Spinal cord (tissue), 10 donors: Measurements from ENCODE around the gene COL9A3. TPM values are rescaled to one million over a fixed set of nuclear protein-coding genes. Genes with fewer than 3 reads are reported as not detected.

ENCODE experiments used
- DNase-seq, 6 donors: peaks; one replicate each; pipeline versions ENCODE4 v3.0.0 to v3.0.0-alpha.2; 2013 to 2015; ENCODE audit warnings: low spot score in 6 of 6, low read depth in 4 of 6
- H3K27ac ChIP-seq: one replicate; pipeline ENCODE4 v1.5.1; 2013; ENCODE audit warnings: low read depth, low read length, control low read depth
- H3K27me3 ChIP-seq: one replicate; pipeline ENCODE4 v1.6.1; 2013; ENCODE audit warnings: low read length; ENCODE audit not compliant: control insufficient read depth, insufficient read depth
- H3K36me3 ChIP-seq: one replicate; pipeline ENCODE4 v1.6.1; 2013; ENCODE audit warnings: low read length; ENCODE audit not compliant: control insufficient read depth, insufficient read depth
- H3K4me1 ChIP-seq: one replicate; pipeline ENCODE4 v1.6.1; 2013; ENCODE audit warnings: low read length; ENCODE audit not compliant: control insufficient read depth, insufficient read depth
- H3K4me3 ChIP-seq: one replicate; pipeline ENCODE4 v1.5.1; 2013; ENCODE audit warnings: low read depth, low read length, control low read depth
- H3K9me3 ChIP-seq: one replicate; pipeline ENCODE4 v1.6.1; 2013; ENCODE audit warnings: low read length; ENCODE audit not compliant: control insufficient read depth, insufficient read depth
- WGBS: methylation state at CpG from one replicate; pipeline ENCODE4 v1.1.5; 2013; ENCODE audit warnings: missing lambda C conversion rate; ENCODE audit not compliant: insufficient coverage; 5-methylcytosine and 5-hydroxymethylcytosine counted together
- polyA plus RNA-seq, 2 donors: library from polyadenylated mRNA; unstranded; fragments of 120-200 nt; gene quantifications; one replicate each; pipeline ENCODE4 v1.2.1, GENCODE V29; 2013; ENCODE audit not compliant: insufficient read length in 2 of 2
- total RNA-seq, 2 donors: library from RNA; depleted of rRNA in 1 of 2; stranded (reverse); fragments of 120-200 nt in 1 of 2; fragments of >200 nt in 1 of 2; gene quantifications; one replicate each; pipeline versions ENCODE4 v1.2.3 to v1.2.4, GENCODE V29; 2013 to 2014
- donor health status: healthy.

The COL9A3 gene
- total and polyA plus RNA-seq, 4 donors: 33.5 to 151 (median 57.4) TPM

DNA sequence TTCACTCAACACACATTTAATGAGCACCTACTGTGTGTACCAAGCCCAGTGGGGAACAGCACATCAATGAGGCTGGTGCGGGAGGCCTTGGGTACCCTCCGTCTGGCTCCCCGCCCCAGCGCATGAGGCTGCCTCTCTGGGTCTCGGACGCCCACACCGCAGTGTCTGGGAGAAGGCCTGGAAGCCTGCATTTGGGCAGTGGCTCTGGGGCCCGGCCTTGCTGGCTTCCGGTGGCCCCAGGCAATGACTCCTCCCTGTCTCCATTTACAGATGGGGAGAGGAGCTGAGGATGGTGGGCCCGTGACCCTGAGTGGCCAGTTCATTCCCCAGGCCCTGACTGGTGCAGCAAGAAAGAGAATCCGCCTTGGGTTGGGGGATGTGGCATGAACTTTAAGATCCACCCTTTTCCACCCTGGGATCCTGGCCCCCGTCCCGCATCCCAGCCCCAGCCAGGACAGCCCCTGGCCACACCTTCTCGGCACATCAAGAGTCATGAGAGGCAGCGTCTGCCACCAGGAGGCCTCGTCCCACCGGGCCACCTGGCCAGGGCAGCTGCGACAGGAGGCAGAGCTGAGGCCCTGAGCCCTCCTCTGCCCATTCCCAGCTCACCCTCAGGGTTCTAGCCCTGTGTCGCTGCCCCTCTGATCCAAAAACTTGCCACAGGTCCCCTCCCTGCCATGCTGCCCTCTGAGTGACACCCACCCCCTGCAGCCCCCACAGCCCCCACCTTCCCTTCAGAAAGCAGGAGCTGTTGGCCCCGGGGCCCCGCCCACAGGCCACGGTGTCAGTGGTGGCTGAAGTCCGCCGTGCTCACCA is 38.0 kb upstream of the COL9A3 start:
- no peak for DNase-seq
- H3K36me3 ChIP-seq: no peaks in the 10 kb centered on the region
- no peak overlapping the region for H3K4me3 ChIP-seq
- H3K27ac ChIP-seq: no peak overlapping the region
- 78% methylated on average over 22 of the region's 24 CpGs for WGBS
- H3K4me1 ChIP-seq: peaks cover 36% of the 10 kb centered on the region
- peaks cover 1% of the 10 kb centered on the region for H3K27me3 ChIP-seq
- H3K9me3 ChIP-seq: no peaks in the 10 kb centered on the region

DNA sequence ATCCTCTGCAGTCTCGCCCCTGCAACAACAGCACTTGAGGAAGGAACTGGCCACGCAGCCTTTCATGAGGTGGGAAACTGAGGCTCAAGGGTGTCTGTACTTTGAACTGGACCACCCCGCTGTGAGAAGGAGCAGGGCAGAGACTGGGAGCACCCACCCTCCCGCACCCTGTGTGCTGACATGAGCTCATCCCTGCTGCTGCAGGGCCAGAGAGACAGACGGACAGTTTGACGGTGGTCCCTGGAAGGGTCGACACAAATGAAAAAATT is 37.5 kb upstream of the COL9A3 start:
- no peak overlapping the region for H3K4me3 ChIP-seq
- H3K36me3 ChIP-seq: no peaks in the 10 kb centered on the region
- H3K27ac ChIP-seq: no peak overlapping the region
- DNase-seq: no peak
- H3K27me3 ChIP-seq: no peaks in the 10 kb centered on the region
- H3K4me1 ChIP-seq: peaks cover 36% of the 10 kb centered on the region
- 92% methylated on average over 5 of the region's 7 CpGs for WGBS
- no peaks in the 10 kb centered on the region for H3K9me3 ChIP-seq

DNA sequence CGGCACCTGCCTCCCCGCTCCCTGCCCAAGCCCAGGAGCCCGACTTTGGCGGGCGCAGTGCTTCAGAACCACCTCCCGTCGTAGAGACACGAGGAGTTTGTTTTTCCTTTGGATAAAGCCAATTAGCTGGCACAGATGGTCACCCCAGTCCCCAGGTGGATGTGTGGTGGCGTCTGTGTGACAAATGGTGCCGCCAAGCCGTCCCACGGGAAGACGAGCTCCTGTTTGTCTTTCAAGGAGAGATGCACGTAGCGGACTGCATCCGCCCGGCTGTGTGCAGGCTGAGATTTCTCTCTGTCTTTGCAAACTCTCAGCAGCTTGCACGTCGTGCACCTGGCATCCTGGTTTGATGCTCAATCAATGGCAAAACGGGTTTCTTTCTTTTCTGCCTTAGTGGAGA is 36.6 kb upstream of the COL9A3 start:
- Histone ChIP-seq H3K27ac (no peak overlapping the region), H3K4me1 (peaks cover 31% of the 10 kb centered on the region), H3K4me3 (no peak overlapping the region), H3K36me3 (no peaks in the 10 kb centered on the region), H3K27me3 (no peaks in the 10 kb centered on the region), H3K9me3 (no peaks in the 10 kb centered on the region)
- peak in 2 of 6 donors; percentile 71 to 77 for DNase-seq
- 43% methylated on average over 14 of the region's 20 CpGs for WGBS

DNA sequence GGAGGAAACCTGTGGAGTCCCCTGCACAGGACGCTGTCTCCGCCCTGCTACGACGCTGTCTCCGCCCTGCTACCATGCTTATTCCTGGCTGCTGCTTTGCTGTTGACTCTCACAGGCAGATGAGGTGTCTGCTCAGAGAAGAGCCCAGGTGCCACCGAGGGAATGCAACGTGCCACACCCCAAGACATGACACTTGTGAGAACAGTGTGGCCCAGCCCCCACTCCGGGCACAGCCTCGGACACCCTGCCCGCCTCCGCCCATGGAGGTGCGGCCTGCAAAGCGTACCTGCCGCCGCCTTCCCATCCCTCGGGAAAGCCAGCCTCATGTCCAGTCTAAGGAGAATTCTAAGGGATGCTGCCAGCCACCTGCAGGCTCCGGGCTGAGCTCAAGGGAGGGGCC is 36.2 kb upstream of the COL9A3 start:
- Histone ChIP-seq H3K9me3 (no peaks in the 10 kb centered on the region), H3K27me3 (no peaks in the 10 kb centered on the region), H3K4me3 (no peak overlapping the region), H3K27ac (no peak overlapping the region), H3K36me3 (no peaks in the 10 kb centered on the region), H3K4me1 (peaks cover 32% of the 10 kb centered on the region)
- DNase-seq: no peak
- WGBS: 89% methylated on average over 17 of the region's 17 CpGs

DNA sequence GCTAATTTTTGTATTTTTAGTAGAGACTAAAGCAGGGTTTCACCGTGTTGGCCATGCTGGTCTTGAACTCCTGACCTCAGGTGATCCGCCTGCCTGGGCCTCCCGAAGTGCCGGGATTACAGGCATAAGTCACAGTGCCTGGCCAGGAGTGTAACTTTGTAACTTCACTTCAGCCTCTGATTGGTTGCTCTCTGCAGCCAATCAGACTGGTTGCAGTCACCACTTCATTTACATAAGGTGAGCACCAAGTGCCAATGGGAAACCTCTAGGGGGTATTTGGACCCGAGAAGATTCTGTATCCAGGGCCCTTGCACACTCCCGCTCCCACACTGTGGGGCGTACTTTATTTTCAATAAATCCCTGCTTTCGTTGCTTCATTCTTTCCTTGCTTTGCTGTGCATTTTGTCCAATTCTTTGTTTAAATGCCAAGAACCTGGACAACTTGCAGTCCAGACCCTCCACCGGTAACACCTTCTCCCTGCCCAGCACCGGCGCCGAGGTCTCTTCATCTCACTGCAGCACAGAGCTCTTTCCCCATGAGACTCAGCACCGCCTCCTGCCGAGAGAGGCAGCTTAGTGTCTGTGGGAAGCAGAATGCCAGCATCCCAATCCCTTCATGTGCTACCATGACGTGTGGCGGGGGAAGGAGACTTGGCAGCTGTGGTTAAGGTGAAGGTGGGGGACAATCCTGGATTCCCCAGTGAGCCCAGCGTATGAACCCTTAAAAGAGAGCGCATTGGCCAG is 34.5 kb upstream of the COL9A3 start:
- DNase-seq: no peak
- Histone ChIP-seq H3K27ac (no peak overlapping the region), H3K9me3 (no peaks in the 10 kb centered on the region), H3K4me1 (peaks cover 44% of the 10 kb centered on the region), H3K4me3 (no peak overlapping the region), H3K27me3 (no peaks in the 10 kb centered on the region), H3K36me3 (no peaks in the 10 kb centered on the region)
- WGBS: 85% methylated on average over 12 of the region's 18 CpGs

DNA sequence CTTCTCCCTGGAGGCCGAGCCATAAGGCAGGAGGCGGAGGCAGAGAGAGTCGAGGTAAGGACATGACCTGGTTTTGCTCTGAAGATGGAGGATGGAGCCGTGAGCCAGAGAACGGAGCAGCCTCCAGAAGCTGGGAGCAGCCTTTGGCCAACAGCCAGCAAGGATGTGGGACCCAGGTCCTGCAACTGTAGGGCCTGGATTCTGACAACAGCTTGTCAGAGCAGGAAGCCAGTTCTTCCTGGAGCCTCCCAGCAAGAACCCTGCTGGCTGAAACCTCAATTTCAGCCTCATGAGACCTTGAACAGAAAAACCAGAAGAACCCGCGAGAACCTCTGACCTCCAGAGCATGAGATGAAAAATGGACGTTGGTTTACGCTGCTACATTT is 34.0 kb upstream of the COL9A3 start:
- Histone ChIP-seq H3K36me3 (no peaks in the 10 kb centered on the region), H3K27ac (peak overlapping the region; percentile 15), H3K27me3 (no peaks in the 10 kb centered on the region), H3K4me3 (no peak overlapping the region), H3K4me1 (peaks cover 47% of the 10 kb centered on the region), H3K9me3 (no peaks in the 10 kb centered on the region)
- no peak for DNase-seq
- 70% methylated on average over 6 of the region's 9 CpGs for WGBS

DNA sequence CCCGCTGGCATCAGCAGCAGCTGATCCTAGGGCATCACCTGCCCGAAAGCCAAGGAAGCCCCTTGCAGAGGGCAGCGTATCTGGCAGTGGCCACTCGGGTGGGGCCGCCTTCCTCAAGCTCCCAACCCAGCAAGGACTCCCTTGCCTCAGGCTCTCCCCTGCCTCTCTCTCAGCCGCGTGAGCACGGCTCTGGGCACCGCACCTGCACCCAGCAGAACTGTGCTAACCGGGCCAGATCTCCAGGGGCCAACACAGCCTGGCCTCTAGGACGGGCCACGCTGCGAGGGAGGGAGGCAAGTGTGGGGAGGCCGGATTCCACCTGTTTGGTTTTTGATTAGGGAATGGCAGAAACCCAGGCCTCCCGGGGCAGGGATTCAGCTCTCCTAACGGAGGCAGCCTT is 32.4 kb upstream of the COL9A3 start:
- Histone ChIP-seq H3K4me1 (peaks cover 60% of the 10 kb centered on the region), H3K27me3 (no peaks in the 10 kb centered on the region)

DNA sequence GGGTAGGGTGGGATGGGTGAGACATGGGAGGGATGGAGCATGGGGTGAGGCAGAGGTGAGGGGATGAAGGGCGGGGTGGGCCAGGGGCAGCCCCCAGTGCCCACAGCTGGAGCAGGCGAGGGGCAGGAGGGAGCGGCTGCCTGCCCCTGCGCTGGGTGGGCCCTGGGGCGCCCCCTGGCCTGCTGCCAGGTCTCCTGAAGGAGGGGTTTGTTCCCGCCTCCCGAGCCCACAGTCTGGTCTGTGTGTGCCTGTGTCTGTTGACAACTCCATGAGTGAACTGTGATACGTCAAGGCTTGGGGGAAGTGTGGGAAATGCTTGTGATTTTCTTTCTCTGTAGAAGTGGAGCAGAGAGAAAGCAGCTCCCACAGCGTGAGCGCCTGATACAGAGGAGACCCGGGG is 31.5 kb upstream of the COL9A3 start:
- H3K27ac ChIP-seq: peak overlapping the region; percentile 67
- no peaks in the 10 kb centered on the region for H3K27me3 ChIP-seq
- WGBS: 45% methylated on average over 9 of the region's 11 CpGs
- no peak overlapping the region for H3K4me3 ChIP-seq
- peak in 2 of 6 donors; percentile 65 to 68 for DNase-seq
- H3K9me3 ChIP-seq: no peaks in the 10 kb centered on the region
- peaks cover 56% of the 10 kb centered on the region for H3K4me1 ChIP-seq
- H3K36me3 ChIP-seq: no peaks in the 10 kb centered on the region

More for the DNA sequence above, 32.4 kb upstream of the COL9A3 start:
- Histone ChIP-seq H3K4me3 (no peak overlapping the region), H3K9me3 (no peaks in the 10 kb centered on the region), H3K36me3 (no peaks in the 10 kb centered on the region), H3K27ac (no peak overlapping the region)
- WGBS: 79% methylated on average over 15 of the region's 16 CpGs
- DNase-seq: no peak

DNA sequence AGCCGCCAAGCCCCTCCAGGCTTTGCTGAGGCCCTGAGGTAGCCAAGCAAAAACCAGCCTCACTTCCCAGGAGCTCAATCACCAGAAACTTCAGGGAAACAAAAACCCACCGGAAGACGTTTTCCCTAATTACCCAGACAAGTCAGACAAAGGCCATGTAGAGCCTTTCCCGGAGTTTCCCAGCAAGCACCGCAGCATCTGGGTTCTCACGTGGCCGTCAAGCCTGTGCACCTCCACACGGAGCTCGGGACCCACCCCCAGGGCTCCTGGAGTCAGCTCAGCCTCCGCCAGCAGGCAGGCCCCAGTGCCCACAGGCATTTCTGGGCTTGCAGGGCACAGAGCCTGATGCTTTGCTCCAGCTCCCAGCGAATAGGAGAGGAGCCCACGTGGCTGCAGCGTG is 30.7 kb upstream of the COL9A3 start:
- Histone ChIP-seq H3K36me3 (no peaks in the 10 kb centered on the region), H3K4me3 (no peak overlapping the region), H3K9me3 (no peaks in the 10 kb centered on the region), H3K27me3 (no peaks in the 10 kb centered on the region), H3K27ac (peak overlapping the region; percentile 67), H3K4me1 (peaks cover 53% of the 10 kb centered on the region)
- WGBS: 43% methylated on average over 13 of the region's 13 CpGs
- DNase-seq: peak in 1 of 6 donors; percentile 86

DNA sequence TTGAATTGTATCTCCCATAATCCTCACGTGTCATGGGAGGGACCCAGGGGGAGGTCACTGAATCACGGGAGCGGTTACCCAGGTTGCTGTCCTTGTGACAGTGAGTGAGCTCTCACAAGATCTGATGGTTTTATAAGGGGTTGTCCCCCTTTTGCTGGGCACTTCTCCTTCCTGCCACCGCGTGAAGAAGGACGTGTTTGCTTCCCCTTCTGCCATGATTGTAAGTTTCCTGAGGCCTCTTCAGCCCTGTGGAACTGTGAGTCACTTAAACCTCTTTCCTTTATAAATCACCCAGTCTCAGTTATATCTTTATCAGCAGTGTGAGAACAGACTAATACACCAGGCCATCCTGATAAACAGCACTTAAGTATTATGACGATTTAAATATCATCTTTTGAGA is 29.5 kb upstream of the COL9A3 start:
- DNase-seq: no peak
- Histone ChIP-seq H3K36me3 (no peaks in the 10 kb centered on the region), H3K27me3 (no peaks in the 10 kb centered on the region), H3K4me1 (peaks cover 60% of the 10 kb centered on the region), H3K9me3 (no peaks in the 10 kb centered on the region), H3K4me3 (no peak overlapping the region), H3K27ac (no peak overlapping the region)
- 87% methylated on average over 4 of the region's 7 CpGs for WGBS
